Effector memory CD4-positive, alpha-beta T cell (primary cell): ENCODE results near the gene CD164L2.

Source experiments
- DNase-seq, 3 donors: peaks; one replicate each; pipeline ENCODE4 v3.0.0-alpha.2; 2020
- H3K27ac ChIP-seq: 2 replicates; pipeline ENCODE4 v1.7.0; 2013; ENCODE audit warnings: mild to moderate bottlenecking, low read length, moderate library complexity; ENCODE audit not compliant: insufficient read depth, poor library complexity, severe bottlenecking
- H3K27me3 ChIP-seq: replicated peaks from 2 replicates; pipeline ENCODE4 v1.7.0; 2013; ENCODE audit warnings: mild to moderate bottlenecking, low read length; ENCODE audit not compliant: insufficient read depth, control insufficient read depth, poor library complexity, severe bottlenecking
- H3K36me3 ChIP-seq: 2 replicates; pipeline ENCODE4 v1.7.0; 2013; ENCODE audit warnings: mild to moderate bottlenecking, low read length, moderate library complexity; ENCODE audit not compliant: control insufficient read depth, insufficient read depth
- H3K4me1 ChIP-seq: 2 replicates; pipeline ENCODE4 v1.7.0; 2013; ENCODE audit warnings: low read length, mild to moderate bottlenecking; ENCODE audit not compliant: control insufficient read depth, insufficient read depth, poor library complexity, severe bottlenecking
- H3K4me3 ChIP-seq: 2 replicates; pipeline ENCODE4 v1.7.0; 2013; ENCODE audit warnings: low read length, low read depth, mild to moderate bottlenecking; ENCODE audit not compliant: insufficient read depth, poor library complexity, severe bottlenecking
- H3K9me3 ChIP-seq: 2 replicates; pipeline ENCODE4 v1.7.0; 2013; ENCODE audit warnings: mild to moderate bottlenecking, low read length, moderate library complexity; ENCODE audit not compliant: control insufficient read depth

CD164L2 gene

GRCh38 chr1:27374362-27375086 lies 8.6 kb downstream of the CD164L2 start, which contains the start of gene FCN3:
Gene FCN3 (minus strand): TSS chr1:27374824. CDS start chr1:27374818, 6 bp downstream.
- no peak for DNase-seq
- no peak within 1 kb of the TSS for H3K4me3 ChIP-seq
- no peaks in the 10 kb centered on the region for H3K27me3 ChIP-seq
- no peak within 1 kb of the TSS for H3K27ac ChIP-seq
- no peaks in the 10 kb centered on the region for H3K9me3 ChIP-seq
- H3K4me1 ChIP-seq: no peaks in the 10 kb centered on the region
- no peaks in the 10 kb centered on the region for H3K36me3 ChIP-seq

- no peaks in the 10 kb centered on the region for H3K9me3 ChIP-seq
- H3K4me1 ChIP-seq: no peaks in the 10 kb centered on the region
- no peaks in the 10 kb centered on the region for H3K27me3 ChIP-seq
- no peak overlapping the region for H3K27ac ChIP-seq
- no peaks in the 10 kb centered on the region for H3K36me3 ChIP-seq
- no peak for DNase-seq
- no peak overlapping the region for H3K4me3 ChIP-seq
Measured at GRCh38 chr1:27372808-27373690, 10.1 kb downstream of the CD164L2 start.

GRCh38 chr1:27372022-27372807 lies 10.9 kb downstream of the CD164L2 start:
- no peaks in the 10 kb centered on the region for H3K36me3 ChIP-seq
- no peaks in the 10 kb centered on the region for H3K9me3 ChIP-seq
- H3K4me3 ChIP-seq: no peak overlapping the region

GRCh38 chr1:27368869-27369582 lies 14.1 kb downstream of the CD164L2 start:
- Histone ChIP-seq H3K9me3 (no peaks in the 10 kb centered on the region), H3K27ac (no peak overlapping the region), H3K27me3 (no peaks in the 10 kb centered on the region), H3K36me3 (no peaks in the 10 kb centered on the region), H3K4me1 (peaks cover 20% of the 10 kb centered on the region), H3K4me3 (no peak overlapping the region)
- DNase-seq: no peak

More at GRCh38 chr1:27372022-27372807, 10.9 kb downstream of the CD164L2 start:
- H3K4me1 ChIP-seq: peaks cover under 1% of the 10 kb centered on the region
- DNase-seq: no peak
- no peaks in the 10 kb centered on the region for H3K27me3 ChIP-seq
- no peak overlapping the region for H3K27ac ChIP-seq

GRCh38 chr1:27367160-27367650 lies 15.9 kb downstream of the CD164L2 start:
- H3K4me3 ChIP-seq: no peak overlapping the region
- H3K27ac ChIP-seq: no peak overlapping the region
- no peaks in the 10 kb centered on the region for H3K36me3 ChIP-seq
- peaks cover 20% of the 10 kb centered on the region for H3K4me1 ChIP-seq
- no peaks in the 10 kb centered on the region for H3K27me3 ChIP-seq
- no peaks in the 10 kb centered on the region for H3K9me3 ChIP-seq
- DNase-seq: no peak

- no peaks in the 10 kb centered on the region for H3K9me3 ChIP-seq
- no peaks in the 10 kb centered on the region for H3K36me3 ChIP-seq
- peak within 1 kb of the TSS; percentile 43 for H3K27ac ChIP-seq
- H3K27me3 ChIP-seq: no peaks in the 10 kb centered on the region
- H3K4me3 ChIP-seq: peak within 1 kb of the TSS; percentile 72
- H3K4me1 ChIP-seq: peaks cover 20% of the 10 kb centered on the region
- no peak for DNase-seq
Measured at GRCh38 chr1:27366411-27367159, 16.5 kb downstream of the CD164L2 start, which contains the start of gene MAP3K6. Gene MAP3K6 (minus strand): TSS chr1:27366961. CDS start chr1:27366597, 364 bp downstream.

GRCh38 chr1:27366113-27366410 lies 17.1 kb downstream of the CD164L2 start:
- peak overlapping the region; percentile 72 for H3K4me3 ChIP-seq
- H3K27ac ChIP-seq: peak overlapping the region; percentile 43
- H3K4me1 ChIP-seq: peaks cover 20% of the 10 kb centered on the region
- DNase-seq: peak; percentile 51 to 62 (median 57)
- H3K9me3 ChIP-seq: no peaks in the 10 kb centered on the region
- H3K36me3 ChIP-seq: no peaks in the 10 kb centered on the region
- H3K27me3 ChIP-seq: no peaks in the 10 kb centered on the region

- peak; percentile 68 to 70 (median 69) for DNase-seq
- H3K27ac ChIP-seq: peak overlapping the region; percentile 43
- no peaks in the 10 kb centered on the region for H3K36me3 ChIP-seq
- H3K27me3 ChIP-seq: no peaks in the 10 kb centered on the region
- peak overlapping the region; percentile 72 for H3K4me3 ChIP-seq
- H3K4me1 ChIP-seq: peaks cover 20% of the 10 kb centered on the region
- H3K9me3 ChIP-seq: no peaks in the 10 kb centered on the region
Measured at GRCh38 chr1:27365372-27366112, 17.6 kb downstream of the CD164L2 start.
